WERI-Rb-1 (cell line): ENCODE measurements around the gene FANK1.

Source experiments
- DNase-seq: peaks from one replicate; pipeline ENCODE4 v3.0.0-alpha.2; 2020
- H3K27ac ChIP-seq: fragments of 250-450 bp; sonication (Bioruptor Pico); 2 replicates; pipeline ENCODE4 v1.5.1; 2020; ENCODE audit warnings: mild to moderate bottlenecking, moderate library complexity
- H3K27me3 ChIP-seq: fragments of 250-450 bp; sonication (Bioruptor Pico); 2 replicates; pipeline ENCODE4 v1.5.1; 2021; ENCODE audit warnings: mild to moderate bottlenecking, low read depth, moderate library complexity; ENCODE audit not compliant: insufficient read depth, severe bottlenecking
- H3K36me3 ChIP-seq: fragments of 250-450 bp; sonication (Bioruptor Pico); 2 replicates; pipeline ENCODE4 v1.5.1; 2020; ENCODE audit warnings: mild to moderate bottlenecking, moderate library complexity
- H3K4me3 ChIP-seq: 2 replicates; pipeline ENCODE4 v1.5.1; 2011; ENCODE audit warnings: low read depth, mild to moderate bottlenecking, control low read depth, low read length
- H3K9me3 ChIP-seq: fragments of 250-450 bp; sonication (Bioruptor Pico); 2 replicates; pipeline ENCODE4 v1.5.1; 2021; ENCODE audit warnings: mild to moderate bottlenecking, moderate library complexity; ENCODE audit not compliant: severe bottlenecking
- TF ChIP-seq, protein P1 (sequence below): IDR thresholded peaks from 2 replicates; pipeline ENCODE4 v1.5.1; 2011; ENCODE audit warnings: low read depth, mild to moderate bottlenecking, control low read depth, inconsistent platforms, low read length

FANK1 gene

DNA sequence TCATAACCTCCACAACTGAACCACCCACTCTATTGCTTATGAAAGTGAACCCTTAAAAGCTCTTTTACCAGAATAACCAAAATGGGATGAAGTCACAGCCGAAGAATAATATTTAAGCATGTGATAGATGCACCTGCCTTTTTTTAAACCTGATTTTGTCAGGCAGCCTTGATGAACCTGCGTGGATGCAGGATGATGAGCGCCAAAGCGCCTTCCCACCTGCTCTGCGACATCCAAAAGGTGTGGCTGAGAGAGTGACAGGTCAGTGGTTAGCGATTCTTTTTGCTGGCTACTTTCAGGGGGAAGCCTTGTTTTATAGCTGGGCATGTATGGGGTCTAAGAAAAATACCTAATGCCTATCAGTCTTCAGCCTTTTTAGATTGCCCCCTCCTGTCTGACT lies 157.8 kb downstream of the FANK1 start:
- no peaks in the 10 kb centered on the region for H3K36me3 ChIP-seq
- H3K9me3 ChIP-seq, result no peaks in the 10 kb centered on the region
- TF ChIP-seq, protein P1, sequence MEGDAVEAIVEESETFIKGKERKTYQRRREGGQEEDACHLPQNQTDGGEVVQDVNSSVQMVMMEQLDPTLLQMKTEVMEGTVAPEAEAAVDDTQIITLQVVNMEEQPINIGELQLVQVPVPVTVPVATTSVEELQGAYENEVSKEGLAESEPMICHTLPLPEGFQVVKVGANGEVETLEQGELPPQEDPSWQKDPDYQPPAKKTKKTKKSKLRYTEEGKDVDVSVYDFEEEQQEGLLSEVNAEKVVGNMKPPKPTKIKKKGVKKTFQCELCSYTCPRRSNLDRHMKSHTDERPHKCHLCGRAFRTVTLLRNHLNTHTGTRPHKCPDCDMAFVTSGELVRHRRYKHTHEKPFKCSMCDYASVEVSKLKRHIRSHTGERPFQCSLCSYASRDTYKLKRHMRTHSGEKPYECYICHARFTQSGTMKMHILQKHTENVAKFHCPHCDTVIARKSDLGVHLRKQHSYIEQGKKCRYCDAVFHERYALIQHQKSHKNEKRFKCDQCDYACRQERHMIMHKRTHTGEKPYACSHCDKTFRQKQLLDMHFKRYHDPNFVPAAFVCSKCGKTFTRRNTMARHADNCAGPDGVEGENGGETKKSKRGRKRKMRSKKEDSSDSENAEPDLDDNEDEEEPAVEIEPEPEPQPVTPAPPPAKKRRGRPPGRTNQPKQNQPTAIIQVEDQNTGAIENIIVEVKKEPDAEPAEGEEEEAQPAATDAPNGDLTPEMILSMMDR, result no peak

DNA sequence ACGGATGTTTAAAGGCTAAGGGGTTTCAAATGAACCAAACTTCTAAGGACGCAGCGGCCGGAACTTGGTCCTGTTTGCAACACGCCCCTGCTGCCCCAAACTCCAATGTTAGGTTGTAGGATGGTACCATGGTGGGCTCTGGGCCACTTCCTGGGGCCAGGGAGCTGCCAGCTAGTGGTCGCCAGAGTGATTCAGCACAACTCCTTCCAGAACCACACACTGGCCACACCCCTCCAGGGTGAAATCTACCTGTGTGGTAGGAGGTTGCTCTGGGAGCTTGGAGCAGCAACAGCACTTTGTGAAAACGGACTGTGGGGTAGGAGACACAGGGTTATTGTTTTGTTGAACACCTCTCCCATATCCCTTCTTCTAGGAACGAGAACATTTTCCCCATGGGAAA lies 161.1 kb downstream of the FANK1 start:
- H3K27me3 ChIP-seq, result no peaks in the 10 kb centered on the region
- H3K4me3 ChIP-seq, result no peak overlapping the region
- no peak for DNase-seq
- H3K27ac ChIP-seq, result no peak overlapping the region
- H3K36me3 ChIP-seq, result no peaks in the 10 kb centered on the region
- peaks cover 7% of the 10 kb centered on the region for H3K9me3 ChIP-seq
- TF ChIP-seq, protein P1, result no peak

More for the DNA sequence above, 157.8 kb downstream of the FANK1 start:
- H3K27me3 ChIP-seq, result no peaks in the 10 kb centered on the region
- H3K27ac ChIP-seq, result no peak overlapping the region
- no peak for DNase-seq
- no peak overlapping the region for H3K4me3 ChIP-seq

DNA sequence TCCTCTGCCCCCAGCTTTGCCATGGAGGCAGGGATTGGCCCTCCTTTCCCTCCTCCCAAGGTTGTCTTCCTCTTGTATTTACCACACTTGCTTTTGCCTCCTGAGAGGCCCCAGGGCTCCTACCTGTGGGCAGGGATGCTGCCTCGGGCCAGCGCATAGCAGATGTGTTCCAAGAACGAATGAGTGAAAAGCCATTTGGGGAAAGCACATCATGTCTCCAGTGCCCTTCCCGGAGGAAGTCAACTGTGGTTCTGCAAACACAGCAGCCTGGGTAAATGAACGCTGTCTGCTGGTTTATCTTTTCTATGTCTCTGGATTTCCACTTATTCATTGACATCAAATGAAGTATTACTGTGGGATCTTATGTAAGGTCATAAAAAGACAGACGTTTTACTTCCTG lies 161.7 kb downstream of the FANK1 start:
- TF ChIP-seq, protein P1, result no peak
- no peaks in the 10 kb centered on the region for H3K27me3 ChIP-seq
- H3K27ac ChIP-seq, result peak overlapping the region; percentile 68
- no peak for DNase-seq
- H3K36me3 ChIP-seq, result no peaks in the 10 kb centered on the region
- H3K9me3 ChIP-seq, result peaks cover 7% of the 10 kb centered on the region
- H3K4me3 ChIP-seq, result no peak overlapping the region; the same call in 1 of the 2 replicates

DNA sequence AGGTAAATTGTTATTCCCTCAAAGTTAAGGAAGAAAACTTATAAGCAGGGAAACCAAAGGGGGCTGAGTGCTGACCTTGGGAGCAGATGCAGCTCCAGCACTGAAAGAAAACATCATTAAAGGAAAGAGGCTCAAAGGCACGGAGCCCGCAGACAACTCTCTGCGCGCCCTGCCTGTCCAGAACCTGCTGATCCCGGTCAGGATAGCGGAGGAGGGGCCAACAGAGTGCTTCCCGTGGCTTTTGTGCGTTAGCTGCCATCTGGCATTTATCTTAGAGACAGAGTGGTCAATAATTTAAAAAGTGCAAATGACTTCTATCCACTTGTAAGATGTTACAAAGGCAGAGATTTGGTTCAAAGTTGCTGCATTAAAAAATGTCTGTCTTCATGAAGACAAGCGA lies 162.1 kb downstream of the FANK1 start:
- no peak overlapping the region; the same call in 1 of the 2 replicates for H3K4me3 ChIP-seq
- H3K36me3 ChIP-seq, result no peaks in the 10 kb centered on the region
- TF ChIP-seq, protein P1, result no peak
- H3K27ac ChIP-seq, result peak overlapping the region; percentile 68
- peak; percentile 77 for DNase-seq
- H3K27me3 ChIP-seq, result no peaks in the 10 kb centered on the region
- H3K9me3 ChIP-seq, result peaks cover 7% of the 10 kb centered on the region
